Calu3 (cell line): ENCODE results near the gene HDAC2. TPM values are rescaled to one million over a fixed set of nuclear protein-coding genes. Genes with fewer than 3 reads are reported as not detected.

ENCODE experiments used
- BruUV-seq: library from RNA; stranded (reverse); fragments of 400-500 nt; replicated peaks from 2 replicates; lab custom pipeline; 2021; lab: Mats Ljungman, UMichigan
- CTCF ChIA-PET: fragments of 300-600 bp; sonication (Branson Sonifier 250); formaldehyde crosslinking; loops from one replicate; lab custom pipeline; 2022; ENCODE audit warnings: antibody characterized with exemption; lab: Charles Lee
- DNase-seq: peaks from one replicate; pipeline ENCODE4 v3.0.0; 2022
- H3K27ac Mint-ChIP-seq: one replicate; pipeline ENCODE4 v1.8.0; 2022; ENCODE audit warnings: mixed read lengths; ENCODE audit not compliant: unreplicated experiment
- H3K27me3 Mint-ChIP-seq: one replicate; pipeline ENCODE4 v1.8.0; 2022; ENCODE audit warnings: mixed read lengths; ENCODE audit not compliant: unreplicated experiment
- H3K36me3 Mint-ChIP-seq: one replicate; pipeline ENCODE4 v1.8.0; 2022; ENCODE audit warnings: mild to moderate bottlenecking, moderate library complexity, mixed read lengths; ENCODE audit not compliant: insufficient read depth, unreplicated experiment
- H3K4me1 Mint-ChIP-seq: one replicate; pipeline ENCODE4 v1.8.0; 2022; ENCODE audit warnings: mild to moderate bottlenecking, low read depth, mixed read lengths; ENCODE audit not compliant: unreplicated experiment
- H3K4me3 Mint-ChIP-seq: one replicate; pipeline ENCODE4 v1.8.0; 2022; ENCODE audit warnings: mild to moderate bottlenecking, low read depth, moderate library complexity, mixed read lengths; ENCODE audit not compliant: unreplicated experiment
- H3K9me3 Mint-ChIP-seq: one replicate; pipeline ENCODE4 v1.8.0; 2022; ENCODE audit warnings: low read depth, mixed read lengths; ENCODE audit not compliant: unreplicated experiment
- CTCF ChIP-seq: fragments of 200-600 bp; IDR thresholded peaks from one replicate; pipeline ENCODE4 v1.8.0; 2022; ENCODE audit warnings: antibody characterized with exemption; ENCODE audit not compliant: unreplicated experiment
- intact Hi-C: fragments of 100-400 bp; cut with micrococcal nuclease; formaldehyde crosslinking; loops from one replicate; pipeline ENCODE4 v1.10.0; 2022; ENCODE audit not compliant: unreplicated experiment
- total RNA-seq: library from RNA; stranded (reverse); gene quantifications from 2 replicates; pipeline ENCODE4 v1.2.3, GENCODE V29; 2022

HDAC2 gene
- total RNA-seq, 1 experiment from 2014 or later, result 176 TPM

- Mint-ChIP-seq H3K9me3 (no peaks in the 10 kb centered on the region), H3K36me3 (peaks cover 15% of the 10 kb centered on the region), H3K27me3 (no peaks in the 10 kb centered on the region), H3K4me1 (no peaks in the 10 kb centered on the region), H3K27ac (no peak overlapping the region), H3K4me3 (no peak overlapping the region)
- CTCF ChIA-PET, result interaction anchor here (1.2 kb wide), 1 partner anchor 15 kb away, joined by 3 read pairs; no protein-coding TSS in a partner anchor
- intact Hi-C loops, result no loop called here
- TF ChIP-seq CTCF, result no peak
- no peak for DNase-seq
- BruUV-seq, result no TSS peak
Measured at GRCh38 chr6:113953346-113953745, 17.6 kb downstream of the HDAC2 start.

DNA sequence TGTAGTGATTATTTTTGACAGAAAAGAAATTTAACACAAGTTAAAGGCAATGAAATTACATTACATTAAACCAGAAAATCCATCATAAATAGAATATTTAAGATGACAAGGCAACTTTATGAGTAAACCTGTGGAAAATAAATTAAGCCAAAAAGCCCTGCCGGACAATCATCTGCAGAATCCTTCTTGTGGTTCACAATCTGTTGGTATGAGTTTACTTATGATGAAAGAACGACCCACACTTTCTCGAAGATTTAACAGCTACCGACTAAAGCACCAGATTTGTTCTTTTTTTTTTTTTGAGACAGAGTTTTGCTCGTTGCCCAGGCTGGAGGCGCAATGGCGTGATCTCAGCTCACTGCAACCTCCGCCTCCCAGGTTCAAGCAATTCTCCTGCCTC, 21.4 kb downstream of the HDAC2 start:
- H3K9me3 Mint-ChIP-seq, result no peaks in the 10 kb centered on the region
- no peaks in the 10 kb centered on the region for H3K4me1 Mint-ChIP-seq
- TF ChIP-seq CTCF, result no peak
- intact Hi-C loops, result no loop called here
- CTCF ChIA-PET, result no interaction called here
- H3K4me3 Mint-ChIP-seq, result no peak overlapping the region
- no peaks in the 10 kb centered on the region for H3K27me3 Mint-ChIP-seq
- H3K27ac Mint-ChIP-seq, result no peak overlapping the region
- no peak for DNase-seq
- peaks cover 16% of the 10 kb centered on the region for H3K36me3 Mint-ChIP-seq
- no TSS peak for BruUV-seq

DNA sequence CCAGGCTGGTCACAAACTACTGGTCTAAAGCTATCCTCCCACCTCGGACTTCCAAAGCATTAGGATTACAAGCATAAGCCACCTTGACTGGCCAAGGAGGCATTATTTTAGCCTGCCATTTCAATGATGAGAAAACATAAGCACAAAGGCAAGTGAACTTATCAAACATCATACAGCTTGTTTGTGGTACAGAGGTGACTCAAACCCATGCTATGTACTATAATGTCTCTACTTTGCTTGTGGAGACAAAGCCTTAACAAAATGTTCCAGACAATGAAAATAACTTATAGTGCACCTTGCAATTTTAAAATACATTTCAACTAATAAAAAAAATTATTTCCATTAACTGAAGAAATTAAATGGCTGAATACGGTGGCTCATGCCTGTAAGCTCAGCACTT, 26.2 kb downstream of the HDAC2 start:
- DNase-seq, result no peak

GRCh38 chr6:113939825-113940224, 31.1 kb downstream of the HDAC2 start:
- intact Hi-C loops, result loop anchor here (5.0 kb wide), 1 partner anchor 1603 kb away; no protein-coding TSS in a partner anchor
- H3K4me1 Mint-ChIP-seq, result no peaks in the 10 kb centered on the region
- no peak for DNase-seq
- no peaks in the 10 kb centered on the region for H3K9me3 Mint-ChIP-seq
- no TSS peak for BruUV-seq
- TF ChIP-seq CTCF, result no peak
- no peak overlapping the region for H3K27ac Mint-ChIP-seq
- no peak overlapping the region for H3K4me3 Mint-ChIP-seq
- H3K36me3 Mint-ChIP-seq, result peaks cover 17% of the 10 kb centered on the region
- CTCF ChIA-PET, result no interaction called here
- no peaks in the 10 kb centered on the region for H3K27me3 Mint-ChIP-seq

More for the DNA sequence above, 26.2 kb downstream of the HDAC2 start:
- Mint-ChIP-seq H3K36me3 (peaks cover 18% of the 10 kb centered on the region), H3K9me3 (no peaks in the 10 kb centered on the region), H3K4me3 (no peak overlapping the region), H3K27ac (no peak overlapping the region), H3K4me1 (no peaks in the 10 kb centered on the region), H3K27me3 (no peaks in the 10 kb centered on the region)
- intact Hi-C loops, result no loop called here
- BruUV-seq, result no TSS peak
- CTCF ChIA-PET, result no interaction called here
- no peak for TF ChIP-seq CTCF
